WTC11 (cell line): Measurements from ENCODE around the gene SIRT5. TPM values are rescaled to one million over a fixed set of nuclear protein-coding genes. Genes with fewer than 3 reads are reported as not detected.

Experiments used
- ATAC-seq: fragments of 200-7000 bp; cut with Tn5 transposase; 2 replicates; pipeline ENCODE4 v1.10.0; 2021; ENCODE audit warnings: mild to moderate bottlenecking, moderate library complexity
- CTCF ChIA-PET: fragments of 300-600 bp; sonication (Branson Sonifier 250); formaldehyde crosslinking; loops from one replicate; lab custom pipeline; 2021; ENCODE audit warnings: antibody characterized with exemption; lab: Charles Lee
- POLR2A ChIA-PET: fragments of 350-600 bp; sonication (Branson Sonifier 250); formaldehyde crosslinking; loops from one replicate; lab custom pipeline; 2021; ENCODE audit warnings: antibody characterized with exemption; lab: Charles Lee
- DNase-seq: peaks from one replicate; pipeline ENCODE4 v3.0.0; 2021; ENCODE audit warnings: low spot score
- H3K27ac Mint-ChIP-seq: 2 replicates; pipeline ENCODE4 v1.8.0; 2021; ENCODE audit warnings: mixed read lengths
- H3K27me3 Mint-ChIP-seq: 2 replicates; pipeline ENCODE4 v1.8.0; 2021; ENCODE audit warnings: low read depth, mild to moderate bottlenecking, moderate library complexity, mixed read lengths
- H3K36me3 Mint-ChIP-seq: 2 replicates; pipeline ENCODE4 v1.8.0; 2021; ENCODE audit warnings: mixed read lengths
- H3K4me1 Mint-ChIP-seq: 2 replicates; pipeline ENCODE4 v1.8.0; 2022; ENCODE audit warnings: mixed read lengths
- H3K4me3 Mint-ChIP-seq: 2 replicates; pipeline ENCODE4 v1.8.0; 2021; ENCODE audit warnings: mild to moderate bottlenecking, moderate library complexity, mixed read lengths
- H3K9me3 Mint-ChIP-seq: 2 replicates; pipeline ENCODE4 v1.8.0; 2021; ENCODE audit warnings: mixed read lengths
- ARID4B ChIP-seq: sonication (generic); formaldehyde crosslinking; IDR thresholded peaks from 2 replicates; pipeline ENCODE4 v1.8.0; 2023; ENCODE audit warnings: missing genetic modification reagents, mild to moderate bottlenecking, borderline replicate concordance
- CTCF ChIP-seq: fragments of 200-600 bp; IDR thresholded peaks from 2 replicates; pipeline ENCODE4 v1.8.0; 2022; ENCODE audit warnings: antibody characterized with exemption
- E2F5 ChIP-seq: sonication (generic); formaldehyde crosslinking; IDR thresholded peaks from 2 replicates; pipeline ENCODE4 v1.8.1; 2022; ENCODE audit warnings: mild to moderate bottlenecking, moderate library complexity, missing genetic modification reagents
- FOXK1 ChIP-seq: sonication (generic); formaldehyde crosslinking; IDR thresholded peaks from 2 replicates; pipeline ENCODE4 v1.8.0; 2022; ENCODE audit warnings: mild to moderate bottlenecking, moderate library complexity, missing genetic modification reagents
- FOXP4 ChIP-seq: sonication (generic); formaldehyde crosslinking; IDR thresholded peaks from 2 replicates; pipeline ENCODE4 v1.8.0; 2022; ENCODE audit warnings: mild to moderate bottlenecking, missing genetic modification reagents
- GABPB1 ChIP-seq: sonication (generic); formaldehyde crosslinking; IDR thresholded peaks from 2 replicates; pipeline ENCODE4 v1.8.1; 2023; ENCODE audit warnings: mild to moderate bottlenecking, missing genetic modification reagents
- GTF2I ChIP-seq: fragments of 250-450 bp; sonication (Bioruptor Pico); conservative IDR thresholded peaks from 2 replicates; pipeline ENCODE4 v1.4.0; 2021; ENCODE audit warnings: mild to moderate bottlenecking
- JUN ChIP-seq: sonication (generic); formaldehyde crosslinking; IDR thresholded peaks from 2 replicates; pipeline ENCODE4 v1.8.0; 2023; ENCODE audit warnings: mild to moderate bottlenecking, missing genetic modification reagents
- KAT7 ChIP-seq: sonication (generic); formaldehyde crosslinking; IDR thresholded peaks from 2 replicates; pipeline ENCODE4 v1.8.1; 2023; ENCODE audit warnings: missing genetic modification reagents, mild to moderate bottlenecking, borderline replicate concordance
- MYBL2 ChIP-seq: sonication (generic); formaldehyde crosslinking; IDR thresholded peaks from 2 replicates; pipeline ENCODE4 v1.8.1; 2023; ENCODE audit warnings: mild to moderate bottlenecking, moderate library complexity, missing genetic modification reagents
- NFE2L1 ChIP-seq: sonication (generic); formaldehyde crosslinking; IDR thresholded peaks from 2 replicates; pipeline ENCODE4 v1.8.1; 2023; ENCODE audit warnings: missing genetic modification reagents
- RORB ChIP-seq: fragments of 250-450 bp; sonication (Bioruptor Pico); IDR thresholded peaks from 2 replicates; pipeline ENCODE4 v1.9.0; 2021; ENCODE audit warnings: mild to moderate bottlenecking
- TP53 ChIP-seq: sonication (generic); formaldehyde crosslinking; IDR thresholded peaks from 2 replicates; pipeline ENCODE4 v1.8.1; 2023; ENCODE audit warnings: mild to moderate bottlenecking, missing genetic modification reagents
- ZBTB21 ChIP-seq: sonication (generic); formaldehyde crosslinking; IDR thresholded peaks from 2 replicates; pipeline ENCODE4 v1.8.1; 2023; ENCODE audit warnings: mild to moderate bottlenecking, missing genetic modification reagents, borderline replicate concordance
- ZBTB43 ChIP-seq: sonication (generic); formaldehyde crosslinking; IDR thresholded peaks from 2 replicates; pipeline ENCODE4 v1.8.1; 2023; ENCODE audit warnings: mild to moderate bottlenecking, missing genetic modification reagents
- ZNF138 ChIP-seq: sonication (generic); formaldehyde crosslinking; conservative IDR thresholded peaks from 2 replicates; pipeline ENCODE4 v1.8.1; 2022; ENCODE audit warnings: mild to moderate bottlenecking, moderate library complexity, missing genetic modification reagents
- ZNF416 ChIP-seq: fragments of 250-450 bp; sonication (Bioruptor Pico); IDR thresholded peaks from 2 replicates; pipeline ENCODE4 v1.9.0; 2021; ENCODE audit warnings: mild to moderate bottlenecking, inconsistent platforms
- total RNA-seq: library from RNA; stranded (reverse); gene quantifications from 3 replicates; pipeline ENCODE4 v1.2.3, GENCODE V29; 2021

Gene SIRT5
- total RNA-seq, 1 experiment from 2014 or later = 11.8 TPM

- ATAC-seq (no peak), DNase-seq (no peak)
- Mint-ChIP-seq H3K27ac (peak overlapping the region; percentile 16; the same call in 1 of the 2 replicates), H3K27me3 (no peaks in the 10 kb centered on the region), H3K4me3 (no peak overlapping the region), H3K4me1 (peaks cover 33% of the 10 kb centered on the region), H3K36me3 (no peaks in the 10 kb centered on the region), H3K9me3 (no peaks in the 10 kb centered on the region)
- TF ChIP-seq ARID4B (CRISPR knock-in tag) = no peak
- TF ChIP-seq ZNF138 (CRISPR knock-in tag) = no peak
- no peak for TF ChIP-seq NFE2L1
- no peak for TF ChIP-seq FOXK1 (CRISPR knock-in tag)
- TF ChIP-seq KAT7 (CRISPR knock-in tag) = no peak
- TF ChIP-seq JUN (CRISPR knock-in tag) = no peak
- no peak for TF ChIP-seq GTF2I
- no peak for TF ChIP-seq FOXP4 (CRISPR knock-in tag)
- TF ChIP-seq ZNF416 (CRISPR knock-in tag) = no peak
- TF ChIP-seq GABPB1 (CRISPR knock-in tag) = no peak
- TF ChIP-seq TP53 (CRISPR knock-in tag) = no peak
- TF ChIP-seq ZBTB43 (CRISPR knock-in tag) = no peak
- TF ChIP-seq MYBL2 (CRISPR knock-in tag) = no peak
- no peak for TF ChIP-seq ZBTB21 (CRISPR knock-in tag)
- TF ChIP-seq E2F5 (CRISPR knock-in tag) = no peak
- TF ChIP-seq CTCF = no peak
- POLR2A ChIA-PET = interaction anchor here (0.6 kb wide), 1 partner anchor 952 kb away, joined by 3 read pairs; no protein-coding TSS in a partner anchor
- CTCF ChIA-PET = no interaction called here
These were observed 85.9 kb downstream of the SIRT5 start for GRCh38 chr6:13660273-13660672.

- ATAC-seq = no peak
- H3K4me3 Mint-ChIP-seq = no peak overlapping the region
- H3K36me3 Mint-ChIP-seq = no peaks in the 10 kb centered on the region
- POLR2A ChIA-PET = no interaction called here
- CTCF ChIA-PET = no interaction called here
- no peak for DNase-seq
- H3K9me3 Mint-ChIP-seq = no peaks in the 10 kb centered on the region
- peaks cover 33% of the 10 kb centered on the region for H3K4me1 Mint-ChIP-seq
- no peaks in the 10 kb centered on the region for H3K27me3 Mint-ChIP-seq
- no peak for TF ChIP-seq RORB (CRISPR knock-in tag)
- H3K27ac Mint-ChIP-seq = no peak overlapping the region; the same call in 1 of the 2 replicates
These were observed 86.5 kb downstream of the SIRT5 start for GRCh38 chr6:13660893-13661292.
